ENCODE results near the gene PCYT1B.

- TF ChIP-seq CTCF (IDR thresholded peaks at IDR 0.05) (no peak), POLR2A (IDR thresholded peaks at IDR 0.05) (no peak)
These were observed 94.1 kb downstream of the PCYT1B start for GRCh38 chrX:24553011-24553410.

All from testis (tissue), 2 donors.